ENCODE results near the gene CABLES2. TPM values are rescaled to one million over a fixed set of nuclear protein-coding genes. Genes with fewer than 3 reads are reported as not detected.

CABLES2 gene
- total and polyA plus RNA-seq, 10 of the 15 experiments (the other 5 are each of a cell fraction or from before 2014, with no cell fraction given), result 2.2 to 14.9 (median 5.3) TPM

DNA sequence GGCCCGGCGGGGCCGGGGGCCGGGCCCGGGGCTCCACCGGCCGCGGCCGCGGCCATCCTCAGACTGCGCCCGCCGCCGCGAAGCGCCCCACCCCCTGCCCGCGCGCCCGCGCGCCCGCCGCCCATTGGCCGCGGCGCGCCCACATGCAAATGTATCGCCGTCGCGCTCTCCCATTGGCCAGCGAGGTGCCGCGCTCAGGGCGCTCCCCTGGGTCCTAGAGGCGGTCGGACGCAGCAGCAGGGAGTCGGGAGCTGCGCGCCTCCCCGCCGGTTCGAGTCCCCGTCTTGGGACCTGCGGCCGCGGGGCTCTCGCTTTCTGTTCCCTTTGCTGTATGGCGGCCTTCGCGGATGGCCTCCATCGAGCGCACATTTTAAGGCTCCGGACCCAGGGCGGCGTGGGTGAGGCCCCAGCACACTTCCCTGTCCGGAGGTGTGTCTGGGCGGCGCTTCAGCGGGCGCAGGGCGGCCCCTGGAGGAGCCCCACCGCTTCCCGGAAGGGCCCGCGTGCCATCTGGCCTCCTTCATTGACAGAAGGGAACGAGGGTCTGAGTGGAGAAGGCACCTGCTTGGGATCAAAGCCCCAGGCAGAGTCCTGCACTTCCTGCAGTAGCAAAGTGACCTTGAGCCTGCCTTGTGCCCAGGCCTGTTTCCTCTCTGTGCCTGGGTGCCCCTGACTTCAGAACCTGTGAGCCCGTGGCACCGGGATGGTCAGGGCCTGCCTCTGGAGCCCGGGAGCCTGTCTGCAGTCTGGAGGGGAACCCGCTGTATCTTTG lies at the start of gene CABLES2 (continued):
- TF ChIP-seq PAX8 (IDR thresholded peaks at IDR 0.05) (no peak), CBX5 (IDR thresholded peaks at IDR 0.05; ENCODE audit: low read depth) (no peak), NR2C2 (IDR thresholded peaks at IDR 0.05; ENCODE audit: borderline replicate concordance, control insufficient read depth, insufficient read length, low read depth) (no peak), KAT2A (conservative IDR thresholded peaks at IDR 0.05; ENCODE audit: control insufficient read depth, low read depth, low read length) (no peak), RCOR1 (conservative IDR thresholded peaks at IDR 0.05; ENCODE audit: low read depth, low read length) (0 out of 2 replicates have a peak, but pooled peaks have one; percentile 61), RELA (IDR thresholded peaks at IDR 0.05; ENCODE audit: borderline replicate concordance, partially characterized antibody) (peak; percentile 88), TBL1XR1 (IDR thresholded peaks at IDR 0.05; ENCODE audit: low read depth, low read length) (no peak), ZNF24 (IDR thresholded peaks at IDR 0.05) (peak; percentile 60), POLR2AphosphoS5 (IDR thresholded peaks at IDR 0.05; ENCODE audit: low read length) (no peak), CREB1 (IDR thresholded peaks at IDR 0.05; ENCODE audit: low read depth) (peak; percentile 69; the same call in 1 of the 2 replicates), SPI1 (IDR thresholded peaks at IDR 0.05; ENCODE audit: borderline replicate concordance, insufficient read depth, low read depth, low read length) (peak; percentile 31; the same call in 1 of the 2 replicates), MEF2B (IDR thresholded peaks at IDR 0.05; ENCODE audit: partially characterized antibody, poor library complexity, severe bottlenecking) (peak; percentile 25), ZNF207 (IDR thresholded peaks at IDR 0.05; ENCODE audit: borderline replicate concordance) (peak; percentile 84; the same call in 1 of the 2 replicates), BACH1 (IDR thresholded peaks at IDR 0.05; ENCODE audit: borderline replicate concordance) (peak; percentile 42; the same call in 1 of the 2 replicates), IKZF1 (conservative IDR thresholded peaks at IDR 0.05) (peak; percentile 89), HDGF (IDR thresholded peaks at IDR 0.05) (0 out of 2 replicates have a peak, but pooled peaks have one; percentile 47), IKZF2 (IDR thresholded peaks at IDR 0.05) (peak in 1 of 2 experiments; percentile 28; a peak in 1 of 4 replicates)
- TF ChIP-seq, protein P1, sequence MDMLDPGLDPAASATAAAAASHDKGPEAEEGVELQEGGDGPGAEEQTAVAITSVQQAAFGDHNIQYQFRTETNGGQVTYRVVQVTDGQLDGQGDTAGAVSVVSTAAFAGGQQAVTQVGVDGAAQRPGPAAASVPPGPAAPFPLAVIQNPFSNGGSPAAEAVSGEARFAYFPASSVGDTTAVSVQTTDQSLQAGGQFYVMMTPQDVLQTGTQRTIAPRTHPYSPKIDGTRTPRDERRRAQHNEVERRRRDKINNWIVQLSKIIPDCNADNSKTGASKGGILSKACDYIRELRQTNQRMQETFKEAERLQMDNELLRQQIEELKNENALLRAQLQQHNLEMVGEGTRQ (IDR thresholded peaks at IDR 0.05; ENCODE audit: borderline replicate concordance, low read depth, low read length), result no peak
- TF ChIP-seq, protein P2, sequence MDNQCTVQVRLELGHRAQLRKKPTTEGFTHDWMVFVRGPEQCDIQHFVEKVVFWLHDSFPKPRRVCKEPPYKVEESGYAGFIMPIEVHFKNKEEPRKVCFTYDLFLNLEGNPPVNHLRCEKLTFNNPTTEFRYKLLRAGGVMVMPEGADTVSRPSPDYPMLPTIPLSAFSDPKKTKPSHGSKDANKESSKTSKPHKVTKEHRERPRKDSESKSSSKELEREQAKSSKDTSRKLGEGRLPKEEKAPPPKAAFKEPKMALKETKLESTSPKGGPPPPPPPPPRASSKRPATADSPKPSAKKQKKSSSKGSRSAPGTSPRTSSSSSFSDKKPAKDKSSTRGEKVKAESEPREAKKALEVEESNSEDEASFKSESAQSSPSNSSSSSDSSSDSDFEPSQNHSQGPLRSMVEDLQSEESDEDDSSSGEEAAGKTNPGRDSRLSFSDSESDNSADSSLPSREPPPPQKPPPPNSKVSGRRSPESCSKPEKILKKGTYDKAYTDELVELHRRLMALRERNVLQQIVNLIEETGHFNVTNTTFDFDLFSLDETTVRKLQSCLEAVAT (IDR thresholded peaks at IDR 0.05), result peak; percentile 81
- TF ChIP-seq, protein P3, sequence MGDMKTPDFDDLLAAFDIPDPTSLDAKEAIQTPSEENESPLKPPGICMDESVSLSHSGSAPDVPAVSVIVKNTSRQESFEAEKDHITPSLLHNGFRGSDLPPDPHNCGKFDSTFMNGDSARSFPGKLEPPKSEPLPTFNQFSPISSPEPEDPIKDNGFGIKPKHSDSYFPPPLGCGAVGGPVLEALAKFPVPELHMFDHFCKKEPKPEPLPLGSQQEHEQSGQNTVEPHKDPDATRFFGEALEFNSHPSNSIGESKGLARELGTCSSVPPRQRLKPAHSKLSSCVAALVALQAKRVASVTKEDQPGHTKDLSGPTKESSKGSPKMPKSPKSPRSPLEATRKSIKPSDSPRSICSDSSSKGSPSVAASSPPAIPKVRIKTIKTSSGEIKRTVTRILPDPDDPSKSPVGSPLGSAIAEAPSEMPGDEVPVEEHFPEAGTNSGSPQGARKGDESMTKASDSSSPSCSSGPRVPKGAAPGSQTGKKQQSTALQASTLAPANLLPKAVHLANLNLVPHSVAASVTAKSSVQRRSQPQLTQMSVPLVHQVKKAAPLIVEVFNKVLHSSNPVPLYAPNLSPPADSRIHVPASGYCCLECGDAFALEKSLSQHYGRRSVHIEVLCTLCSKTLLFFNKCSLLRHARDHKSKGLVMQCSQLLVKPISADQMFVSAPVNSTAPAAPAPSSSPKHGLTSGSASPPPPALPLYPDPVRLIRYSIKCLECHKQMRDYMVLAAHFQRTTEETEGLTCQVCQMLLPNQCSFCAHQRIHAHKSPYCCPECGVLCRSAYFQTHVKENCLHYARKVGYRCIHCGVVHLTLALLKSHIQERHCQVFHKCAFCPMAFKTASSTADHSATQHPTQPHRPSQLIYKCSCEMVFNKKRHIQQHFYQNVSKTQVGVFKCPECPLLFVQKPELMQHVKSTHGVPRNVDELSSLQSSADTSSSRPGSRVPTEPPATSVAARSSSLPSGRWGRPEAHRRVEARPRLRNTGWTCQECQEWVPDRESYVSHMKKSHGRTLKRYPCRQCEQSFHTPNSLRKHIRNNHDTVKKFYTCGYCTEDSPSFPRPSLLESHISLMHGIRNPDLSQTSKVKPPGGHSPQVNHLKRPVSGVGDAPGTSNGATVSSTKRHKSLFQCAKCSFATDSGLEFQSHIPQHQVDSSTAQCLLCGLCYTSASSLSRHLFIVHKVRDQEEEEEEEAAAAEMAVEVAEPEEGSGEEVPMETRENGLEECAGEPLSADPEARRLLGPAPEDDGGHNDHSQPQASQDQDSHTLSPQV (IDR thresholded peaks at IDR 0.05), result 0 out of 2 replicates have a peak, but pooled peaks have one; percentile 40
